ENCODE measurements around the gene GJD3.

Gene GJD3

DNA sequence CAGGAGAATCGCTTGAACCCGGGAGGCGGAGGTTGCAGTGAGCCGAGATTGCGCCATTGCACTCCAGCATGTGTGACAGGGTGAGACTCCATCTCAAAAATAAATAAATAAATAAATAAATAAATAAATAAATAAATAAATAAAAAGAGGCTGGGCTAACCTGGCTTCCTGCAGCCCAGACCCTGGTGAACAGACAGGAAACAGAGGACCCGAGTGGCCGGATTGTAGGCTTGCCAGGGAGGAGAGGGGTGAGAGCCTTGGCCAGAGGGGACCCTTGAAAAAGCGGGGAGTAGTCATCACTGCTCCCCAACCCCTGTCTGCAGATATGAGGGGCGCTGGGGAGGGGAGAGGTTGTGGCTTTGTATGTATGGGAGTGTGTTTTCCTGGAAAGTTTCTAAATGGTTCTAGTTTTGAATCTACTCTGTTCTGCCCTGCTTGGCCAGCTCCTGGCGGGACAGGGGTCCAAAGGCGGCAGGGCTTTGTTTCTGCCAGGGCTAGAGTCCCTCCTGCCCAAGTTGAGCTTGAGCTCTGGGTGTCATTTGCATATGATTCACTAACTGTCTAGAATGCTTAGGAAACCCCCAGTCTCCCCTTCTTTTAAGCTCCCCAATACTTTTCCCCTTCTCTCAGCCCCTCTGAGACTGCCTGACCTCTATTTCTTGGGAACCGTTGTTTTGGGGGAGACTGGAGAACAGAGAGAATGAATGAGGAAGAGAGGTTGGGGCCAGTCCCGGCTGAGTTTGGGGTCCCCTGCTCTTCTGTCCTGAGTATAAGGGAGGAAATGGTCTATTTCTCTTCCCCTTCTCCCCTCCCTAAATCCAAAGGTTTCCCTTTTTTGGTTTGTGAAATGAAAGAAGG, 39.2 kb downstream of the GJD3 start:
- Histone ChIP-seq H3K36me3 (ENCODE audit: insufficient read depth, low read length) (no peaks in the 10 kb centered on the region), H4K20me1 (ENCODE audit: insufficient read depth, low read length, poor library complexity, severe bottlenecking) (peaks cover 46% of the 10 kb centered on the region), H3K9me3 (ENCODE audit: insufficient read depth, low read depth, low read length) (no peaks in the 10 kb centered on the region), H3K27me3 (ENCODE audit: insufficient read depth, low read length, poor library complexity, severe bottlenecking) (no peaks in the 10 kb centered on the region), H3K9me2 (replicated peaks; ENCODE audit: low read depth, low read length) (no peaks in the 10 kb centered on the region), H3K4me2 (ENCODE audit: low read depth, low read length, poor library complexity, severe bottlenecking) (peak overlapping the region; percentile 64), H3K79me2 (ENCODE audit: insufficient read depth, low read length) (peaks cover 91% of the 10 kb centered on the region), H3K4me3 (ENCODE audit: low read length, poor library complexity, severe bottlenecking) (peak overlapping the region; percentile 39), H3F3A (ENCODE audit: low read depth) (no peaks in the 10 kb centered on the region), H3K9ac (ENCODE audit: low read depth, low read length, poor library complexity, severe bottlenecking) (peak overlapping the region; percentile 51), H3K4me1 (ENCODE audit: insufficient read depth, low read length, poor library complexity, severe bottlenecking) (peaks cover 79% of the 10 kb centered on the region), H2AFZ (ENCODE audit: low read length) (no peak overlapping the region)
- TF ChIP-seq CTCF (conservative IDR thresholded peaks at IDR 0.05; ENCODE audit: low read length) (no peak), EZH2phosphoT487 (IDR thresholded peaks at IDR 0.05; ENCODE audit: borderline replicate concordance) (no peak)

- Histone ChIP-seq H3F3A (ENCODE audit: low read depth) (no peaks in the 10 kb centered on the region), H3K4me1 (ENCODE audit: insufficient read depth, low read length, poor library complexity, severe bottlenecking) (peaks cover 87% of the 10 kb centered on the region), H3K4me3 (ENCODE audit: low read length, poor library complexity, severe bottlenecking) (peak overlapping the region; percentile 95)
These were observed 40.9 kb downstream of the GJD3 start for GRCh38 chr17:40323391-40324381.

More at GRCh38 chr17:40323391-40324381, 40.9 kb downstream of the GJD3 start:
- H3K27me3 ChIP-seq (ENCODE audit: insufficient read depth, low read length, poor library complexity, severe bottlenecking), result no peaks in the 10 kb centered on the region
- H3K4me2 ChIP-seq (ENCODE audit: low read depth, low read length, poor library complexity, severe bottlenecking), result peak overlapping the region; percentile 97
- peak overlapping the region; percentile 82 for H3K9ac ChIP-seq (ENCODE audit: low read depth, low read length, poor library complexity, severe bottlenecking)
- H3K36me3 ChIP-seq (ENCODE audit: insufficient read depth, low read length), result no peaks in the 10 kb centered on the region
- TF ChIP-seq CTCF (conservative IDR thresholded peaks at IDR 0.05; ENCODE audit: low read length) (no peak), EZH2phosphoT487 (IDR thresholded peaks at IDR 0.05; ENCODE audit: borderline replicate concordance) (no peak)
- H3K9me2 ChIP-seq (replicated peaks; ENCODE audit: low read depth, low read length), result no peaks in the 10 kb centered on the region
- H4K20me1 ChIP-seq (ENCODE audit: insufficient read depth, low read length, poor library complexity, severe bottlenecking), result peaks cover 48% of the 10 kb centered on the region
- no peaks in the 10 kb centered on the region for H3K9me3 ChIP-seq (ENCODE audit: insufficient read depth, low read depth, low read length)
- H3K79me2 ChIP-seq (ENCODE audit: insufficient read depth, low read length), result peaks cover 91% of the 10 kb centered on the region
- no peak overlapping the region for H2AFZ ChIP-seq (ENCODE audit: low read length)
